GM12865 (cell line): ENCODE data around the gene ROR1.

ENCODE experiments used
- DNase-seq: peaks from one replicate; pipeline ENCODE4 v3.0.0; 2010; ENCODE audit warnings: low read depth
- H3K4me3 ChIP-seq: 2 replicates; pipeline ENCODE4 v1.5.1; 2011; ENCODE audit warnings: mild to moderate bottlenecking, low read depth, low read length, control low read depth
- TF ChIP-seq, protein P1 (sequence below): IDR thresholded peaks from 2 replicates; pipeline ENCODE4 v1.5.1; 2011; ENCODE audit warnings: low read length, control low read depth, low read depth, inconsistent platforms; ENCODE audit not compliant: insufficient read depth; ENCODE audit errors: missing control alignments

ROR1 gene

GRCh38 chr1:63773815-63774616 lies at the start of gene ROR1:
TSS of gene ROR1 (plus strand) at chr1:63774017.
- H3K4me3 ChIP-seq = no peak within 1 kb of the TSS
- DNase-seq = peak; percentile 34
- TF ChIP-seq, protein P1, sequence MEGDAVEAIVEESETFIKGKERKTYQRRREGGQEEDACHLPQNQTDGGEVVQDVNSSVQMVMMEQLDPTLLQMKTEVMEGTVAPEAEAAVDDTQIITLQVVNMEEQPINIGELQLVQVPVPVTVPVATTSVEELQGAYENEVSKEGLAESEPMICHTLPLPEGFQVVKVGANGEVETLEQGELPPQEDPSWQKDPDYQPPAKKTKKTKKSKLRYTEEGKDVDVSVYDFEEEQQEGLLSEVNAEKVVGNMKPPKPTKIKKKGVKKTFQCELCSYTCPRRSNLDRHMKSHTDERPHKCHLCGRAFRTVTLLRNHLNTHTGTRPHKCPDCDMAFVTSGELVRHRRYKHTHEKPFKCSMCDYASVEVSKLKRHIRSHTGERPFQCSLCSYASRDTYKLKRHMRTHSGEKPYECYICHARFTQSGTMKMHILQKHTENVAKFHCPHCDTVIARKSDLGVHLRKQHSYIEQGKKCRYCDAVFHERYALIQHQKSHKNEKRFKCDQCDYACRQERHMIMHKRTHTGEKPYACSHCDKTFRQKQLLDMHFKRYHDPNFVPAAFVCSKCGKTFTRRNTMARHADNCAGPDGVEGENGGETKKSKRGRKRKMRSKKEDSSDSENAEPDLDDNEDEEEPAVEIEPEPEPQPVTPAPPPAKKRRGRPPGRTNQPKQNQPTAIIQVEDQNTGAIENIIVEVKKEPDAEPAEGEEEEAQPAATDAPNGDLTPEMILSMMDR = peak; percentile 30

- no peak for DNase-seq
- no peak overlapping the region for H3K4me3 ChIP-seq
- TF ChIP-seq, protein P1 = no peak
Measured at GRCh38 chr1:63724375-63724899, 49.4 kb upstream of the ROR1 start.

GRCh38 chr1:63728611-63729226 lies 45.1 kb upstream of the ROR1 start:
- no peak overlapping the region for H3K4me3 ChIP-seq
- no peak for DNase-seq
- TF ChIP-seq, protein P1 = no peak

DNA sequence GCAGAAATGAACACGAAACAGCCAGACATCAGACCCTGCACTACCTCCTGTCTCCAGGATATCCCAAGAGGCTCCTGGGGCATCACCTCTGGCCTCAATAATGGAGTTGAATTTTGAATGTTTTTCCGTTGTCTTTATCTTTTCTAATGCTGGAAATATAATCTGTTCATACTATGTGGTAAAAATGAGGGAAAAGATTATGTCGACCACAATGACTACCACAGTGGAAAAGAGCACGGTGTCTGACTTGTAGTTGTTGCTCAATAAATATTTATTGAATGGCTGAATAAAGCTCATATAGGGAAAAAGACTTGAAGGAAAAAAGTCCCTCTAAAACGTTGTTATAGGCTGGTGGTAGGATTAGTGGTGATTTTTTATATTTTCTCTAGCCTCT lies 44.6 kb upstream of the ROR1 start:
- H3K4me3 ChIP-seq = no peak overlapping the region
- DNase-seq = no peak
- TF ChIP-seq, protein P1 = no peak

- TF ChIP-seq, protein P1 = no peak
- DNase-seq = no peak
Measured at GRCh38 chr1:63730211-63730610, 43.6 kb upstream of the ROR1 start.

DNA sequence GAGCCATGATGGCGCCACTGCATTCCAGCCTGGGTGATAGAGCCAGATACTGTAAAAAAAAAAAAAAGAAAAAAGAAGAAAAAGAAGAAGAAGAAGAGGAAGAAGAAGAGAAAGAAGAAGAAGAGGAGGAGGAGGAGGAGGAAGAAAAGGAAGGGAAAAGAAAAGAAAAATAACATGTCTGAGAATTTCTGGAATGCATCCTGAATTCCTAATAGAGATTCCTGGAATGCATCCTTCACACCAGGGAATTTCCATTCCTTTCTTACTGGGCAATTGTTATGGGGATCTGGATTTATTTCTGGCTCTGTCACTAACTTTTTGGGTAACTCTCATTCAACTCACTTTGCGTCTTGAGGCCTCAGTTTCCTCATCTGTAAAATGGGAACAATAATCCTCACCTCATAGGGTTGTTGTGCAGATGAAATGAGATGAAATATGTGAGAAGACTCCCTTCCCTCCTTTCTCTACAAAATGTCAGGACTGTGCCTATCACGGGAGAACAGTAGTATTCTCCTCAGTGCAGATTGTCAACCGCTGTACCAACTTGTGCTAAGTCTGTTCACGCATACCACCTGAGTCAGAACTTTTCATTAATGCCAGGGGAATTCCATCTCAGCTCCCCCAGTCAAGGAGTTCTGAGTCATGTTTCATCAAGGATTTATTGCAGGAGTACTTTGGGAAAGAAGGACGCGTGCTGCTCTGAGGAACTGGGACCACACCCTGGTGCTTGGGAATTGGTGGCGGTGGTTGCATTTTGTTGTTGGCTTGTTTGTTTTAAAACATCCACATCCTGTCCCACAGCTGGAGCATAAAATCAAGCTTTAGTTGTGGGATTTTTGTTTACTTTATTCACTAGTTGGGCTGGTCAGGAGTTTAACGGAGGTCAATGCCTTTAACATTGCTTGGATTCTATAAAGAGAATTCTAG lies 42.4 kb upstream of the ROR1 start:
- TF ChIP-seq, protein P1 = no peak
- DNase-seq = no peak
- H3K4me3 ChIP-seq = no peak overlapping the region

More at GRCh38 chr1:63730211-63730610, 43.6 kb upstream of the ROR1 start:
- H3K4me3 ChIP-seq = no peak overlapping the region
